Motor neuron (in vitro differentiated cells): ENCODE results near the gene ADRA2B. TPM values are rescaled to one million over a fixed set of nuclear protein-coding genes. Genes with fewer than 3 reads are reported as not detected.
"Not testable (repeated sequence)": the region's sequence is repeated elsewhere in the genome, so short reads cannot be mapped to it uniquely, and the experiment has no call there.

Experiments
- ATAC-seq, 8 experiments: fragments of 200-7000 bp; cut with Tn5 transposase; replicated peaks in 6 of 8; 2 replicates each; pipeline ENCODE4 v1.8.0; 2021; ENCODE audit warnings: mild to moderate bottlenecking in 8 of 8, moderate library complexity in 8 of 8
- H3K27ac ChIP-seq, 2 donors: fragments of 250-450 bp; sonication (Bioruptor Pico); 2 replicates each; pipeline ENCODE4 v1.9.0; 2021; ENCODE audit warnings: antibody characterized with exemption in 2 of 2, mild to moderate bottlenecking in 2 of 2, moderate library complexity in 1 of 2
- H3K4me1 ChIP-seq, 2 donors: fragments of 250-450 bp; sonication (Bioruptor Pico); replicated peaks in 1 of 2; 2 replicates each; pipeline ENCODE4 v1.6.1; 2021; ENCODE audit warnings: antibody characterized with exemption in 2 of 2, mild to moderate bottlenecking in 2 of 2, moderate library complexity in 1 of 2
- H3K4me3 ChIP-seq, 5 donors: fragments of 250-450 bp; sonication (Bioruptor Pico); 2 replicates each; pipeline ENCODE4 v1.9.0; 2021; ENCODE audit warnings: antibody characterized with exemption in 5 of 5, mild to moderate bottlenecking in 5 of 5, moderate library complexity in 4 of 5
- WGBS, 10 experiments: fragments of 450-650 bp; shearing (Covaris generic); methylation state at CpG; one replicate each; pipeline ENCODE4 v1.0.0; 2022; 5-methylcytosine and 5-hydroxymethylcytosine counted together
- in situ Hi-C, 9 experiments: fragments of 400-800 bp; cut with MboI; loops; one replicate each; pipeline ENCODE4 v1.15.0; 2021; ENCODE audit warnings: low sequenced_read_pairs in 9 of 9, low pct_unique_long_range_greater_than_20kb in 2 of 9; ENCODE audit not compliant: unreplicated experiment in 9 of 9
- total RNA-seq, 8 experiments: library from RNA; unstranded; fragments of 300-600 nt; gene quantifications; 2 replicates each; pipeline versions ENCODE4 v1.2.3 to v1.2.4, GENCODE V29; 2022

ADRA2B gene
- total RNA-seq, 8 experiments from 2014 or later = 0.09 to 0.81 (median 0.20) TPM; not detected in 1

DNA sequence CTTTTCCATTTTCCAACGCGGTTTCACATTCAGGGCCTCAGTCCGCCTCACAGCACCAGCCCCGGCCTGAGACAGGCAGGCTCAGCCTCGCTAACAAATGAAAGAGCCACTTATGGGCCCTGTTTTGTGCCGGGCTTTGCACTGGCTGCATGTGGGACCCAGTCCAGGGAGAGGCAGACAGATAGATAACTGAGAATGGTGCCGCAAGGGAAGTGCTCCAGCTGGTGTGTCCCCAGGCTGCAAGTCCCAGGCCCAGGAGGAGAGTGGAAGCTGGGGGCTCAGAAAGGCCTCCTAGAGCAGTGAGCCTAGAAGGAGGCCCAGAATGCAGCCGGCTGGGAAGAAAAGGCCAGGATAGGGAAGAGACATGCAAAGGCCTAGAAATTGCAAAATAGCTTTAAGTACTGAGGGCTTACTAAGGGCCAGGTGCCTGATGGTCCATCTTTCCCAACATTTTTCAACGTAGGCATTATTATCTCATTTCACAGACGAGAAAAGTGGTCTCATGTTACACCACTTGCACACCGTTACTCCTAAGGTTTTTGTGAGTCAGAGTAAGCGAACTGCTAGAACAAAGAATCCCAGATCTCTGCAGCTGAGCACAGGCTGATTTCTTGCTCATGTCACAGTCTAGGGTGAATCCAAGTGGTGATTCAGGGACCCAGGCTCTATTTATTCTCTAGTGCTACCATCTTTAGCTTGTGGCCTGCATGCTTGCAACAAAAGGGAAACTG is 26.0 kb downstream of the ADRA2B start:
- no peak overlapping the region for H3K27ac ChIP-seq
- 72 to 95% (median 79%) methylated on average over 2 to 9 of the region's 12 CpGs for WGBS, 10 experiments
- no peaks in the 10 kb centered on the region for H3K4me1 ChIP-seq
- H3K4me3 ChIP-seq = no peak overlapping the region
- in situ Hi-C loops = no loop called here
- no peak for ATAC-seq

DNA sequence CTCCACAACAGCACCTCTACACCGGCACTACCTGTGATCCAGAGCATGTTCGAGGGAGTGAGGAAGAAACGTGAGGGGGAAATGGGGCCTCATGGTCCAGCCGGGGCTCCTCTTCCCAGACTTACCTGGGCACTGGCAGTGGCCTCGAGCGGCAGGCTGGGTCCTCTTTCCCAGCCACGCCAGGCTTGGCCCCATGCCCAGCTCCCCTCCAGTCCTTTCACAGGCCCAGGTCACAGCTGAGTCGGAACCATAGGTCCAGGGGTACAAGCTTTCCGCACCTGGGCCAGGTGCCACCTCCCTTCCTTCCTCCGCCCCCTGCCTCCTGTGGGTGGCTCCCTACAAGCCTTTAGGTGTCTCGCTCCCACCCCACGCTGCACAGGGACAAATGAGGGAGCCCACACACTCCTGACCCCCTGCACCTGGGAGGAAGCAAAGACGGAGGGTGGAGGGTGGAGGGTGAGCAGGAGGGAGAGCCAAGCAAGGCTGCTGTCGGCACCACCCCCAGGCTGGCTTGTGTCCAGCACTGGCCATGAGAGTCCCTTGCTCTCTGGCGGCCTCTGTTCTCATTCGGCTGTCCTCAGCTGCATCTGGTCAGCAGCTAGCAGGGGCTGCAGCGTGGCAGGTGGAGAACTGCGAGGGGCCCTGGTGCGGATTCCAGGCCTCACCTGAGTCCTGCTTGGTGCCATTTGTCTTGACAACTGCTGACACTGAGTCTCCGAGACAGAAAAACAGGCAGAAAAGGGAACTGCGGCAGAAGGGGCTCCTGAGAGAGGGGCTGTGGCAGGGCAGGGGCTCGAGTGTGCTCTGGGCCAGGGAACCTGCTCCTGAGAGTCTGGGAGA is 26.8 kb downstream of the ADRA2B start:
- in situ Hi-C loops = no loop called here
- Histone ChIP-seq H3K27ac (no peak overlapping the region), H3K4me3 (no peak overlapping the region), H3K4me1 (no peaks in the 10 kb centered on the region)
- peak in 2 of 8 experiments; percentile 28 to 47 for ATAC-seq
- 40 to 100% (median 76%) methylated on average over 1 to 6 of the region's 22 CpGs; no CpG with 5 or more reads in 4 of the 10 experiments for WGBS, 10 experiments

DNA sequence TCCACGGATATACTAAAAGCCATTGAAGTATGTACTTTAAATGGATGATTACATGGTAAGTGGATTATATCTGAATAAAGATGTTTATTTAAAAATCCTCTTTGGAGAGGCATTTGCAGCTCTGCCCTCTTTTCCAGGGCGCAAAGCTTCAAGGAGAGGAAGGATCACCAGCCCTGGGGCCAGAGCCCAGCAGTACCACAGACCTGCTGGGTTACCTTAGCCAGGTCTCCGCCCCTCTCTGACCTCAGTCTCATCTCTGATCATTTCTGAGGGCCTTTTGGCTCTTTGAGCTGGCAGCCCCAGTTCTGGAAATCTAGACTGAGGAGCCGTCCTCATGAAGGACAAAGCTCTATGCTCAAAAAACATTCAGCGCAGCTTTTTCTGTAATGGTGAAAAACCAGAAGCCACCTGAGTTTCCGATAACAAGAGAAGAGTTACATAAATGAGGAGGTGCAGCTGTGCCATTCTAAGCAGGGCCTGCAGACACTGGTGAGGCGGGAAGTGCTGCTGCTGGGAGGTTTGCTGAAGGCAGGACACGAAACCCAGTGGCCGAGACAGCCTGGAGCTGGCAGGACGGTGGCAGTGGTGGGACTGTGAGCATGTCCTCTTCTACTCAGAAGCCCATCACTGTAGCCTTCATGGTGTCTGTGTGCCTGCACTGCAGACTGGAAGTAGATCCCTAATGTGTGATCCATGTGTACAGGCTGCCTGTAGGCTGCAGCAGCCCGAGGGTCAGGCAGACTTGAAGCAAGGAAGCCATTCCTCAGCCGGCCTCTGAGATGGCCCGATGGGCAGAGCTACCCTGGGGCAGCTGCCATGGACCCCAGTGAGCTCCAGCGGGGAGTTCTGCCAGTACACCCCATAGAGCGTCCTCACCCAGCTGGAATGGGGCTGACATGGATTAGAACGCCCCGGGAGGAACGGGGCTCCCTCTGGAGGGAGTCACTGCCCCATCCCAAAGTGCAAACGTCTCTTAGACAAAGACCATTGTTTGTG is 27.7 kb downstream of the ADRA2B start:
- H3K27ac ChIP-seq = no peak overlapping the region
- ATAC-seq = no peak
- 60 to 100% (median 83%) methylated on average over 2 to 10 of the region's 19 CpGs; no CpG with 5 or more reads in 1 of the 10 experiments for WGBS, 10 experiments
- peaks cover 2 to 4% of the 10 kb centered on the region in 2 donors for H3K4me1 ChIP-seq
- in situ Hi-C loops = no loop called here
- H3K4me3 ChIP-seq = no peak overlapping the region

DNA sequence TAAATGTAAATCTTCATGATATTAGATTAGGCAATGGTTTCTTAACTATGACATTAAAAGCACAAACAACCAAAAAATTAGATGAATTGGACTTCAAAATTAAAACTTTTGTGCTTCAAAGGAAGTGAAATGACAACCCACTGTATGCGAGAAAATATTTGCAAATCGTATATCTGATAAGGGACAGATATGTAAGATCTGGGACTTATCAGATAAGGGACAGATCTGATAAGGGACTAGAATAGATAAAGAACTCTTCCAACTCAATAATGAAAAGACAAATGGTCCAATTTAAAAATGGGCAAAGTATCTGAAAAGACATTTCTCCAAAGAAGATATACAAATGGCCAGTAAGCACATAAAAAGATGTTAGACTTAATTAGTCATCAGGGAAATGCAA is 29.2 kb downstream of the ADRA2B start:
- H3K4me1 ChIP-seq = peaks cover 3 to 10% of the 10 kb centered on the region in 2 donors
- WGBS, 10 experiments = 43 to 100% (median 86%) methylated on average over 2 of the region's 2 CpGs
- H3K27ac ChIP-seq = no peak overlapping the region
- ATAC-seq = no peak
- no peak overlapping the region for H3K4me3 ChIP-seq
- in situ Hi-C loops = no loop called here

DNA sequence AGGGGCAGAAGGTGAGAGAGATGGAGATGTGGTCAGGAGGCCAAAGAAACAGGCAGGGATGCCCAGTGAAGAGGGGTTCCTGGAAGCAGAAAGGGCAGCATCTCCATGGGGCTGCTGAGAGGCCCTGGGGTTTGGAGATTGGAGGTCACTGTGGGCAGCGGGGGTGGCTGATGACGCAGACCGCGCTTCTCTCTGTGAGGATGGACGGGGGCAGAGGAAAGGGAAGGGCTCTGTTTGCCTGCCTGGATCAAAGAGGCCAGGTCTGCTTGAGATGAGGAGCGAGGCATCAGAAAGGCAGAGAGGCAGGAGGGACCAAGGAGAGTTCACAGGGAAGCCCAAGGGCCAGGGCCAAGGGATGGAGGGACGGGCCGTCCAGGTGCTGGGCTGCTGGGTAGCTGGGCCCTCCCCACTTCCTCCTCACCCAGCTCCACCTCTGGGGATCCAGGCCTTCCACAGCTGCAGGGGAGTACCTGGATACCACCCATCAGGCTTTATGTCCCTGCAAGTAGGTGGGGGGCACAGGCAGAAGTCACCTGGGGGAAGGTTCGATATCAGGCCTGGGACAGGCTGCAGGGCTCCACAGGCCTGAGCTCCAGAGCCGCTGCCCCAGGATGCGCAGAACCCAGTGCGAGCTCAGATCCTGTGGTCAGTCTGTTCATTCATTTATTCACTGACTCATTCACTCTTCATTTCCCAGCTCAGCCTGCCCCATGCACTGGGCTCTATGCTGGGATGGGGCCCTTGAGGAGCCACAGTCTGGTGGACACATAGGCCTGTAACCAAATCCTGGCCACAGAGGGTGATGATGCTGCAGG is 30.6 kb downstream of the ADRA2B start:
- H3K27ac ChIP-seq = no peak overlapping the region
- in situ Hi-C loops = no loop called here
- WGBS, 10 experiments = 50 to 100% (median 91%) methylated on average over 2 to 8 of the region's 12 CpGs; no CpG with 5 or more reads in 3 of the 10 experiments
- no peak overlapping the region for H3K4me3 ChIP-seq
- peak in 1 of 8 experiments; percentile 50 for ATAC-seq
- peaks cover 3 to 10% of the 10 kb centered on the region in 2 donors for H3K4me1 ChIP-seq

- 29 to 80% (median 80%) methylated on average over 1 of the region's 7 CpGs; no CpG with 5 or more reads in 7 of the 10 experiments for WGBS, 10 experiments
- H3K4me1 ChIP-seq, H3K4me3 ChIP-seq, H3K27ac ChIP-seq, in situ Hi-C loops, ATAC-seq: not testable (repeated sequence)
These were observed 31.4 kb downstream of the ADRA2B start for GRCh38 chr2:96084858-96085518.

DNA sequence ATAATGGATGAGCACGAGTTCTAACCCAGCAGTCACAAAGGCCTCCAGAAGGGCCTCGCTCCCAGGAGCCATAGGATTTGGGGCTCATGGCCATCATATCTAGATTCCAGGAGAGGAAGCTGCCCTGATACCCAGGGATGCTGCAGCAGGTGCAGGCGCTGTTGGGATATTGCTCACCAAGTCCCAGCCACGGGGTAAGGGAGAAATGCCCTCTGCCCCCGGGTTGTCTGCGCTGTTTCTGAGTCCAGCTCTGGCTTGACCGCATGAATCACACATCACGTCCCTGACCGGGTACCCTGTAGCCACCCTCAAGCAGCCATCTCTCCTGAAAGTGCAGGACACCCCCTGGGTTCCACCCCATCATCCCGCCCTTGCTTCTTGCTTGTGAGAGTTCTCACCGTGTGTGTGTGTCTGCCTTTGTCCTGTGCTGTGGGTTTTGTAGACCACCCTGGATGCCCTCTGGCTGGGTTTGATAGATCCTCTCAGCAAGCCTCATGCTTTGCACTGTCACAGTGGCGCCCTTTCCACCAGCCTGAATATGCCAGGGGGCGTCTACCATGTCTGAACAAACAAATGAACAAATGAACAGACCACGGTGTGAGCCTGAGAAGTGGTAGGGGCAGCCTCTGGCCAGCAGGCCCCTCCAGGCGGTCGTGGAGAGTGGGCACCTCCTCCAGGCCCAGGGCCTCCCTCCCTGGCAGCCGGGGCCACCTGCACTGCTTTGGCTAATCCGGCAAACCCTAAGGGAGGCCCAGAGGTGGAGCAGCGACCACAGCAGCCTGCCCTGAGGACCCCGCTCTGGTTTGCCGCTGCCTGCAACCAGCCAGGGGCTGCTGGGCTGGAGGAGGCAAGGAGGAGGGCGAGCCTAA is 32.1 kb downstream of the ADRA2B start:
- in situ Hi-C loops = no loop called here
- H3K4me3 ChIP-seq = no peak overlapping the region
- peaks cover 3 to 10% of the 10 kb centered on the region in 2 donors for H3K4me1 ChIP-seq
- H3K27ac ChIP-seq = no peak overlapping the region
- 37 to 100% (median 84%) methylated on average over 1 to 14 of the region's 22 CpGs; no CpG with 5 or more reads in 1 of the 10 experiments for WGBS, 10 experiments
- no peak for ATAC-seq

DNA sequence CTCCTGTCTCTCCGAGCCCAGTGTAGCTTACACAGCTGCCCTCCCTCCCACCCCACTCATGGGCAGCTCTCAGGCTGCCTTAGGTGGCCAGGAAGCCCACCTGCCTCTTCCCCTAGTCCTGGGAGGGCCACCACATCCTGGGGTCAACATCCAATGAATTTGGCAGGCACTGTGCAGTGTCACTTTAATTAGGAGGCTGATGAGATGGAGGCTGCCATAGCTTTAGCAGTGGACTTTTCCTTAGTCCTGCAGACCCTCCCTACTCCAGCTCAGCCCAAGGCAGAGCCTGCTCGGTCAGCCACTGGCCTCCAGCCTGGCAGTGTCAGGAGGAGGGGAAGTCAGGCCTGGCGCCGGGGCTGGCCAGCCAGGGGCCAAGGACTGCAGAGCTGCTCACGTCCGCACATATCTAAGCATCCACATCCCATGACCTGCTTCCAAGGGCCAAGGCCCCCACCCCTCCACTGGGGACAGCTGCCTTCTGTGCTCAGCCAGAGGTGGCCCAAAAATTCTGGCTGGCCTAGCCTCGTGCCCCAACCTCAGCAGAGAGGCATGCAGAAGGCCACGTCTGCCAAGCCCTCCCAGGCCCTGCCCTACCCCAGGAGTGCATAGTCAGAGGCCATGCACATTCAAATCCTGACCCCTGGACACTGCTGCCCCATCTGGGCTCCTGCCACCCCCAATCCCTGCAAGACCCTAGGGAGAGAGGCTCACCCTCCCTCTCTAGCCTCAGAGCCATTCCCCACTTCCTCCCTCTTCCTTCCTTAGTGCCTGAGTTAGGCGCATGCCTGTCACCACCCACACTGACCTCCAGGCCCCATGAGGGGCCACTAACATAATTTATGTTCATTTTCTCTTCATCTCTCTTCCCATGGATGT is 33.1 kb downstream of the ADRA2B start:
- Histone ChIP-seq H3K4me1 (peaks cover 3 to 10% of the 10 kb centered on the region in 2 donors), H3K27ac (no peak overlapping the region), H3K4me3 (no peak overlapping the region)
- in situ Hi-C loops = no loop called here
- WGBS, 10 experiments = 50 to 100% (median 83%) methylated on average over 1 to 2 of the region's 9 CpGs; no CpG with 5 or more reads in 6 of the 10 experiments
- peak in 3 of 8 experiments; percentile 20 to 45 (median 32) for ATAC-seq

GRCh38 chr2:96082211-96083063 is 33.9 kb downstream of the ADRA2B start:
- peaks cover 3 to 10% of the 10 kb centered on the region in 2 donors for H3K4me1 ChIP-seq
- H3K27ac ChIP-seq = no peak overlapping the region
- in situ Hi-C loops = no loop called here
- H3K4me3 ChIP-seq = no peak overlapping the region
- no peak for ATAC-seq
- WGBS, 10 experiments = 0 to 100% (median 83%) methylated on average over 1 to 7 of the region's 14 CpGs; no CpG with 5 or more reads in 2 of the 10 experiments
